OCI-LY3 (cell line): ENCODE data around the gene KAZN.

ENCODE experiments used
- CTCF ChIP-seq: fragments of 200-600, 300-600 bp; sonication (generic); IDR thresholded peaks from 2 replicates; pipeline ENCODE4 v1.5.1; 2014; ENCODE audit warnings: antibody characterized with exemption, low read length, low read depth
- EZH2phosphoT487 ChIP-seq: fragments of 200-600 bp; shearing (Covaris generic); IDR thresholded peaks from 2 replicates; pipeline ENCODE4 v1.6.1; 2018; ENCODE audit warnings: antibody characterized with exemption, mixed run types, low read depth

- TF ChIP-seq CTCF = no peak
- TF ChIP-seq EZH2phosphoT487 = no peak
These were observed 1.3 kb downstream of the KAZN start for GRCh38 chr1:14599800-14600199.
